HG02885 (cell line): Measurements from ENCODE around the gene KDELR3.

ENCODE experiments used
- ATAC-seq: cut with Tn5 transposase; IDR thresholded peaks from one replicate; pipeline ENCODE4 v1.9.1; 2021; ENCODE audit warnings: mild to moderate bottlenecking; ENCODE audit not compliant: unreplicated experiment, poor library complexity

Gene KDELR3

GRCh38 chr22:38436629-38437395 lies 31.1 kb upstream of the KDELR3 start:
- ATAC-seq, result no peak

GRCh38 chr22:38437416-38437815 lies 30.5 kb upstream of the KDELR3 start:
- no peak for ATAC-seq

- no peak for ATAC-seq
Measured at GRCh38 chr22:38440747-38441350, 27.0 kb upstream of the KDELR3 start.

DNA sequence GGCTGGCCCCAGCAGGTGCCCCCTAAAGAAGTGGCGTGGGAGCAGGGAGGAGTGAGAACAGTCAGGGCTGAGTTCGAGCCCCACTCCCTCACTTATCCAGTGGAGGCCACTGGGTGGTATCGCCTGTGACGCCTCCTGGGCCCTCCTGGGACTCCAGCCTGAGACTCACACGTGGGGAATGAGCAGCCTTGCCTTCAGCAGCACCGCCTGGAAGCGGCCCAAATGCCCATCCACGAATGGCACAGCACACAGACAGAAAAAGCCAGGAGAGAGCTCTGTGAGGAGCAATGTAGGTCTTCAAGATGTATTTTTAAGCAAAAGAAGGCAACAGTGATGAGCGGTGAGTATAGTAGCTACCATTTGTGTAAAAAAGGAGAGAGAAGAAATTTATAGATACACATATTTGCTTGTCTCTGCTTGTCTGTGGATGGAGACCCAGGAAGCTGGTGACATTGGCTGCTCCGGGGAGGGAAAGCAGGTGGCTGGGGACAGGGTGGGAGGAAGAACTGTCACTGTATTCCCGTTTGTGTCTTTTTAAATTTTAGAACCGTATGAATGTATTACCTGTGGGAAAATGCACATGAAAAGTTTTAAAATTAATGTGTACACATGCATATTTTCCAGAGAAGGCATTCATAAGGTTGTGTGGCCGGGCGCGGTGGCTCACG lies 26.1 kb upstream of the KDELR3 start:
- no peak for ATAC-seq

- ATAC-seq, result no peak
Measured at GRCh38 chr22:38442967-38443627, 24.8 kb upstream of the KDELR3 start.

DNA sequence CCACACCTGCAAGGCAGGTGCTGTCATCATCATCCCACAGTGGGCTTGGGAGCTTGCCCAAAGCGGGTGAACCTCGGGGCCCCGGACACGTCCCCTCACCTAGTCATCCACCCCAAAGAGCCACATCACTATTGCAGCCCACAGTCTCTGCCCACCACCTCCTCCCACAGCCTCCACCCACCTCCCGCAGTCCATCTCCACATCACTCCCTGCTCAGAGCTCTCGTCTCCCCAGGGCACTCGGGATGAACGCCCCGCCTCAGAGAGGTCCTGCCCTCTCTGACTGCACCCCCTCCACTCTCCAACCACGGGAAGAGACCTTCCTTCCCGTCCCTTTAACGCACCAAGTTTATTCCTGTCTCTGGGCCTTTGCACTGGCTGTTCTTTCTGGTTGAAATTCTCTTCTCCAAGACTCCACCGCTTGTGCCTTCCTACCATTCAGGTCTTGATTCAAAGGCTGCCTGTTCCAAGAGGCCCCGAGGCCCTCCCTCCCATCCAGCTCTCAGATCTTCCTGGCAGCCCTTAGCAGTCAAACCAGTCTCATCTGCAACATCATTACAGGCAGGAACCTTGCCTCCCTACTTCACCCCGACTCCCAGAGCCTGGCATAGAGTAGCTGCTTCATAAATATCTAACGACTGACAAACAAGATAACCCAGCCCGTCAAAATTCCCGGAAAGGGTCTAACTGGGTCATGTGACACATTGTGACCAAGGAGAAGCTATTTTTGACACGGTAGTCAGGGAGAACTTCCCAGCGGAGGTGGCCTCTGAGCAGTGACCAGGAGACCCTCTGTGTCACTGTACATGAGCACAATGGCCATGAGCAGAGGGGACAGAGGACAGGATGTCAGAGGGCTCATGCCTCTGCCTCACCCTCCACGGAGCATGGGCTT lies 24.0 kb upstream of the KDELR3 start:
- ATAC-seq, result no peak

GRCh38 chr22:38444783-38445182 lies 23.1 kb upstream of the KDELR3 start:
- ATAC-seq, result no peak

- ATAC-seq, result no peak
Measured at GRCh38 chr22:38446018-38446601, 21.8 kb upstream of the KDELR3 start.

- ATAC-seq, result no peak
Measured at GRCh38 chr22:38448945-38449745, 18.8 kb upstream of the KDELR3 start.

DNA sequence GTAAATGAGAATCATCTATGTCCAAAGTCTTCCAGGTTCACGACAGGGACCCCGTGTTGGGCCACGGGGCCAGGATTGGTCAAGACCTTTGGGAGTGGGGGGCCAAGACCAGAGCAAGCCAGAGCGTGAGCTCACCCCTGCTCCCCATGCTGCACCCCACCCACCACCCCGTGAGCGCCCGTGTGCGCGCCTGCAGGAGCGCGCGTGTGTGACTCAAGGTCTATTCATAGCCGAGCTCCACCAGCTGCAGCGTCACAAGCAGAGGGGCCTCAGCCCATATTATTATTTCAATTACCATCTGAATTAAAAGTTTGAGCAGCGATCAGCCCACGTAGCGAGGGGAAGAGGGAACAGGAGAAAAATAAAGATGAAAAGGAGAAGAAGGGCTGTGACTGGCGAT lies 18.1 kb upstream of the KDELR3 start:
- ATAC-seq, result no peak

- ATAC-seq, result no peak
Measured at GRCh38 chr22:38450234-38450797, 17.6 kb upstream of the KDELR3 start.

DNA sequence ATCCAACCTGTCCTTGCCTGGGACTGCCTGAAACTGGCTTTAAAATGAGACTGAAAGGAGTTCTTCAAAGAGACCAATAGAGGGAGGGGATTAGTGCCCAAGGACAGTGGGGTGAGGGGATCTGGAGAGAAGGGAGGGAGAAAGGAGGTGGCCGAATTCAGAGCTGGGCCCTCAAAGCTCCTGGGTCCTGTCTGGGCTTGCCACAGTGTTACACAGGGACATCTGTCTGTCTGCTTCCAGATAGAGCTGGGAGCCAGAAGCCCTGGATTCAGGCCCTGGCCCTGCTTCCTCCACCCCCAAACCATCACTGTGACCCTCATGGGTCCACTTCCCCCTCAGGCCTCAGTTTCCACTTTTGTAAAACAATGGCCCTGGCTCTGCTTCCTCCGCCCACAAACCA lies 16.5 kb upstream of the KDELR3 start:
- ATAC-seq, result no peak

DNA sequence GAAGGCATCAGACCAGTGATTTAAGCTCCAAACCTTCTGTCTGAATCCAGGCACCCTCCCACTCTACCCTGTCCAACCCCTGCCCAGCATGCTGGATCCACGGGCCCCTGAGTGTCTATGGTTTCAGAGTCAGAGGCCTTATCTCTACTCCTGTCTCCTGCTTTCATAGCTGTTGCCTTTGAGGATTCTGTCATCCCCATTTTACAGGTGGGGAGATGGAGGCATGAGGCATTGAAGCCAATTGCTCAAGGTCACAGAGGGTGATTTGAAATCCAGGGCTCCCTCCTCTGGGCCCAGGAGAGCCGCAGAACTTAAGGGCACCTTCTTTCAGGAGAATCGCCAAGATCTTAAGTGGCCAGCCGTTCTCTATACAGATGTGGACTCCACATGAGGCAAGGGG lies 16.0 kb upstream of the KDELR3 start:
- no peak for ATAC-seq

- no peak for ATAC-seq
Measured at GRCh38 chr22:38452373-38453065, 15.4 kb upstream of the KDELR3 start.

- ATAC-seq, result no peak
Measured at GRCh38 chr22:38453066-38453672, 14.7 kb upstream of the KDELR3 start.

DNA sequence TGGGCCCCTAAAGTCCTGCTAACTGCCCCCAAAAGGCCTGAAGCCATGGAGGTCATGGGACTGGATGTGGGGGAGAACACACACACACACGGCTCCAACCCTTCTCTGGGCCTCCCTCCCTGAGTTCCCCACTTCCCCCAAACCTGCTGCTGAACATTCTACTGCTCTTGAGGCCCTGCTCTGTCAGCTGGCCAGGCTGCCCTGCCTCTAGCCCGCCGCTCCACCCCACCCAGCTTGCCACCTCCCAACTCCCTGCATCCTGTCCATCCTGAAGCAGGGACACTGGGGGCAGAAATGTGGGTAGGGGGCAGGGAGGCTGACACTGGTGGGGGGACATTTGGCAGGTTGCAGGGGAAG lies 13.9 kb upstream of the KDELR3 start:
- ATAC-seq, result no peak

GRCh38 chr22:38454353-38455075 lies 13.4 kb upstream of the KDELR3 start:
- ATAC-seq, result no peak
